Spinal cord (tissue), 10 donors: Measurements from ENCODE around the gene GRPEL1. TPM values are rescaled to one million over a fixed set of nuclear protein-coding genes. Genes with fewer than 3 reads are reported as not detected.

Source experiments
- DNase-seq, 6 donors: peaks; one replicate each; pipeline versions ENCODE4 v3.0.0 to v3.0.0-alpha.2; 2013 to 2015; ENCODE audit warnings: low spot score in 6 of 6, low read depth in 4 of 6
- H3K27ac ChIP-seq: one replicate; pipeline ENCODE4 v1.5.1; 2013; ENCODE audit warnings: low read depth, low read length, control low read depth
- H3K27me3 ChIP-seq: one replicate; pipeline ENCODE4 v1.6.1; 2013; ENCODE audit warnings: low read length; ENCODE audit not compliant: control insufficient read depth, insufficient read depth
- H3K36me3 ChIP-seq: one replicate; pipeline ENCODE4 v1.6.1; 2013; ENCODE audit warnings: low read length; ENCODE audit not compliant: control insufficient read depth, insufficient read depth
- H3K4me1 ChIP-seq: one replicate; pipeline ENCODE4 v1.6.1; 2013; ENCODE audit warnings: low read length; ENCODE audit not compliant: control insufficient read depth, insufficient read depth
- H3K4me3 ChIP-seq: one replicate; pipeline ENCODE4 v1.5.1; 2013; ENCODE audit warnings: low read depth, low read length, control low read depth
- H3K9me3 ChIP-seq: one replicate; pipeline ENCODE4 v1.6.1; 2013; ENCODE audit warnings: low read length; ENCODE audit not compliant: control insufficient read depth, insufficient read depth
- WGBS: methylation state at CpG from one replicate; pipeline ENCODE4 v1.1.5; 2013; ENCODE audit warnings: missing lambda C conversion rate; ENCODE audit not compliant: insufficient coverage; 5-methylcytosine and 5-hydroxymethylcytosine counted together
- polyA plus RNA-seq, 2 donors: library from polyadenylated mRNA; unstranded; fragments of 120-200 nt; gene quantifications; one replicate each; pipeline ENCODE4 v1.2.1, GENCODE V29; 2013; ENCODE audit not compliant: insufficient read length in 2 of 2
- total RNA-seq, 2 donors: library from RNA; depleted of rRNA in 1 of 2; stranded (reverse); fragments of 120-200 nt in 1 of 2; fragments of >200 nt in 1 of 2; gene quantifications; one replicate each; pipeline versions ENCODE4 v1.2.3 to v1.2.4, GENCODE V29; 2013 to 2014
- donor health status: healthy.

GRPEL1 gene
- total and polyA plus RNA-seq, 4 donors, result 15.3 to 38.2 (median 34.2) TPM

DNA sequence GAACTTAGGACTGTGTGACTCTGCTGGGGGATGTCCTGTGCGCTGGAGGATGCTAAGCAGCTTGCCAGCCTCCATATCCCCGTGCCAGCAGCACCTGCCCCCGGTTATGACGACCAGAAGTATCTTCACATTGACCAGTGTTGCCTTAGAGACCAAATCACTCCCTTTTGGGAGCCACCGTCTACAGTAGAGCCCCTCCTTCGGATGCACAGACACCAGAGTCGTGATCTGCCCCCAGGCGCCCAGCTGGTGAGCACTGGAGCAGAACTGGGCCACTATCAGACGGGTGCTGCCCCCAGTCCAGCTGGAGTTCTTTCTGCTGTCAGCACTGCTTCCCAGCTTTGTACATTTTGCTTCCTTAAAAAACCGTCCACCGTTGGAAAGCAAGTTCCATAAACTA, 54.7 kb downstream of the GRPEL1 start:
- 90% methylated on average over 11 of the region's 11 CpGs for WGBS
- H3K36me3 ChIP-seq, result peaks cover 68% of the 10 kb centered on the region

DNA sequence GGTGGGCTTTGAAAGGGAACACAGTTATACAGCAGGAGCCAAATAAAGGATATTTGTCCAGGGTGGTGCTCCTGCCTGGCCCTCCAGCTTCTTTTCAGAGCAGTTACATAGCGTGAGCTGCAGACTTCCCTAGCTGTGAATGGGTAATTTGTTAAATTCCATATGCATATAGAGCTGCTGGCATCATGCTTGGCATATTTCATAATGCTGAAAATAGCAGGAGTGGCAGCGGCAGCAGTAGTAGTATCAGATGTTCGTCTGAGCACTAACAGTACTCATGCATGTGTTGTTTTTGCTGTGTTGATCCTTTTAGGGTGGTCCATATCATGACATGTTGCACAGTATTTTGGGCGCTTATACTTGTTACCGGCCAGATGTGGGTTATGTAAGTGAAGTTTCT, 58.3 kb downstream of the GRPEL1 start:
- H3K36me3 ChIP-seq, result peaks cover 62% of the 10 kb centered on the region
- no peak overlapping the region for H3K27ac ChIP-seq
- H3K9me3 ChIP-seq, result no peaks in the 10 kb centered on the region
- peak in 1 of 6 donors; percentile 77 for DNase-seq
- 90% methylated on average over 5 of the region's 5 CpGs for WGBS
- no peaks in the 10 kb centered on the region for H3K27me3 ChIP-seq
- H3K4me1 ChIP-seq, result no peaks in the 10 kb centered on the region
- no peak overlapping the region for H3K4me3 ChIP-seq

More for the DNA sequence above, 54.7 kb downstream of the GRPEL1 start:
- Histone ChIP-seq H3K4me1 (peaks cover 7% of the 10 kb centered on the region), H3K27me3 (no peaks in the 10 kb centered on the region), H3K27ac (no peak overlapping the region), H3K9me3 (no peaks in the 10 kb centered on the region), H3K4me3 (no peak overlapping the region)
- DNase-seq, result no peak

Other genes with a start within 250 kb of the GRPEL1 start
- 100 to 1,000 TPM in 1 of 2 donors, 10 to 100 TPM in 1; 73.7 to 104 TPM for gene TBC1D14, start 158.2 kb downstream of the GRPEL1 start, total RNA-seq
- 100 to 1,000 TPM in 1 of 2 donors, 10 to 100 TPM in 1; 99.5 to 104 TPM for gene TBC1D14, start 158.2 kb downstream of the GRPEL1 start, polyA plus RNA-seq
- 10 to 100 TPM; 16.3 to 18.4 TPM for gene TADA2B, start 24.7 kb downstream of the GRPEL1 start, total RNA-seq
- 10 to 100 TPM; 26.4 to 30.1 TPM for gene TADA2B, start 24.7 kb downstream of the GRPEL1 start, polyA plus RNA-seq
- gene SORCS2, start 124.5 kb upstream of the GRPEL1 start, total RNA-seq, result 1 to 10 TPM; 7.3 to 9.4 TPM
- 10 to 100 TPM; 23.5 to 24.8 TPM for gene SORCS2, start 124.5 kb upstream of the GRPEL1 start, polyA plus RNA-seq